ENCODE data around the gene ADCY5. TPM values are rescaled to one million over a fixed set of nuclear protein-coding genes. Genes with fewer than 3 reads are reported as not detected.

Gene ADCY5
- total and polyA plus RNA-seq, 2 donors from 2014 or later: 7.1 to 33.6 TPM

DNA sequence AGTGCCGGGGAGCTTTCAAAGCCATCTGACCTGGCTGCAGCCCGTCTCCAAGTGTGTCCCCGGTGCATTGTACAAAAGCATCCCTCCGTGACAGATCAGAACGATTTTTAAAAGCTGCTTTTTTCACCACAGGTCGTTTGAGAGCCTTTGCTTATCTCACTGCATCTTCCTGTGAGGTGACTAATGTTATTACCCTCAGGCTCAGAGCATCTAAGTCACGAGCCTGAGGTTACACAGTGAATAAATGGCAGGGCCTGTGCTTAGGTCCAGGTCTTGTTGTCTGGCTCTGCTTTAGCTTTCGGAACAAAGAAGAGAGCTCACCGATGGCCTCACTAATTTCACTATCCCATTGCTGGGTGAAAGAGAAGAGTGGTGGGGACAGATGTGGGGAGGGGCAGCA is 163.8 kb downstream of the ADCY5 start:
- Histone ChIP-seq H3K9me3 (ENCODE audit: control insufficient read depth in 2 of 3, insufficient read depth in 1 of 3, low read length in 3 of 3) (no peaks in the 10 kb centered on the region), H3K27me3 (ENCODE audit: control insufficient read depth, insufficient read depth, low read length) (no peaks in the 10 kb centered on the region), H3K36me3 (ENCODE audit: control insufficient read depth in 2 of 3, insufficient read depth in 3 of 3, low read length in 3 of 3) (peaks cover 0 to 6% (median 2%) of the 10 kb centered on the region in 3 donors), H3K27ac (ENCODE audit: low read depth in 2 of 2, low read length in 2 of 2) (no peak overlapping the region), H3K4me3 (ENCODE audit: low read length in 3 of 3) (no peak overlapping the region), H3K4me1 (ENCODE audit: control insufficient read depth in 2 of 3, insufficient read depth in 2 of 3, low read depth in 1 of 3, low read length in 3 of 3) (no peaks in the 10 kb centered on the region), H3K9ac (ENCODE audit: low read length in 3 of 3) (no peak overlapping the region)
- FAIRE-seq (no peak), DNase-seq (no peak)
- TF ChIP-seq, protein P1, sequence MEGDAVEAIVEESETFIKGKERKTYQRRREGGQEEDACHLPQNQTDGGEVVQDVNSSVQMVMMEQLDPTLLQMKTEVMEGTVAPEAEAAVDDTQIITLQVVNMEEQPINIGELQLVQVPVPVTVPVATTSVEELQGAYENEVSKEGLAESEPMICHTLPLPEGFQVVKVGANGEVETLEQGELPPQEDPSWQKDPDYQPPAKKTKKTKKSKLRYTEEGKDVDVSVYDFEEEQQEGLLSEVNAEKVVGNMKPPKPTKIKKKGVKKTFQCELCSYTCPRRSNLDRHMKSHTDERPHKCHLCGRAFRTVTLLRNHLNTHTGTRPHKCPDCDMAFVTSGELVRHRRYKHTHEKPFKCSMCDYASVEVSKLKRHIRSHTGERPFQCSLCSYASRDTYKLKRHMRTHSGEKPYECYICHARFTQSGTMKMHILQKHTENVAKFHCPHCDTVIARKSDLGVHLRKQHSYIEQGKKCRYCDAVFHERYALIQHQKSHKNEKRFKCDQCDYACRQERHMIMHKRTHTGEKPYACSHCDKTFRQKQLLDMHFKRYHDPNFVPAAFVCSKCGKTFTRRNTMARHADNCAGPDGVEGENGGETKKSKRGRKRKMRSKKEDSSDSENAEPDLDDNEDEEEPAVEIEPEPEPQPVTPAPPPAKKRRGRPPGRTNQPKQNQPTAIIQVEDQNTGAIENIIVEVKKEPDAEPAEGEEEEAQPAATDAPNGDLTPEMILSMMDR (IDR thresholded peaks at IDR 0.05; ENCODE audit: borderline replicate concordance, extremely low read depth, insufficient read depth): no peak
- intact Hi-C loops (cut with DNase I): no loop called here

DNA sequence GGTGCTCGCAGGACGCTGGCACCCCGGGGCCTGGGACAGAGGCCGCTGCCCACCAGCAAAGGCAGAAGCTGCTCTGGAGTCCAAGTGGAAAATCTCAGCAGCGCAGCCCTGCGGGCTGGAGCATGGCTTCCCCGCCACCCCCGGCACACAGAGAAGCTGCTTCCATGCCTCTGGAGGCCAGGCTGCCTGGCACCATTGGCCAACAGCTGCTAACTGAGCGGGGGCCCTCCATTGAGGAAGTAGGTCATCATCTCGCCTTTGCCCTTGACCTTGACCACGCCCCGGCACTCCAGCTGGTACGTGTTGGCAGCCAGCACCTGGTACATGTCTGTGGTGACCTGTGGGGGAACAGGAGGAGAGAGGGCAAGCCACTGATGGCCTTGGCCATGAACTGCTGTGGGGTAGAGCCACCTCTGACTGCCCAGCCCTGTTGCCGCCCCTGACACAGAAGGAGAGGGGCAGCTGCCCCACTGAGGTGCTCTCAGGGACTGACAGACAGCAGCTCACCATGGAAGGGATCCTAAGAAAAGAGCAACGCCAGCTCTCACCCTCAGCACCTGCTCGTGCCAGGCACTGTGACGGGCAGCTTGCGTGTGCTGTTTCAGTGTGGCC is 164.4 kb downstream of the ADCY5 start:
- no peaks in the 10 kb centered on the region for H3K4me1 ChIP-seq (ENCODE audit: control insufficient read depth in 2 of 3, insufficient read depth in 2 of 3, low read depth in 1 of 3, low read length in 3 of 3)
- peaks cover 0 to 2% (median under 1%) of the 10 kb centered on the region in 3 donors for H3K36me3 ChIP-seq (ENCODE audit: control insufficient read depth in 2 of 3, insufficient read depth in 3 of 3, low read length in 3 of 3)
- no peaks in the 10 kb centered on the region for H3K9me3 ChIP-seq (ENCODE audit: control insufficient read depth in 2 of 3, insufficient read depth in 1 of 3, low read length in 3 of 3)
- no peak overlapping the region for H3K27ac ChIP-seq (ENCODE audit: low read depth in 2 of 2, low read length in 2 of 2)
- peak in 2 of 5 donors; percentile 7 to 23 for DNase-seq
- TF ChIP-seq, protein P1 (IDR thresholded peaks at IDR 0.05; ENCODE audit: borderline replicate concordance, extremely low read depth, insufficient read depth): no peak
- no peak overlapping the region for H3K9ac ChIP-seq (ENCODE audit: low read length in 3 of 3)
- H3K27me3 ChIP-seq (ENCODE audit: control insufficient read depth, insufficient read depth, low read length): no peaks in the 10 kb centered on the region
- FAIRE-seq: no peak
- H3K4me3 ChIP-seq (ENCODE audit: low read length in 3 of 3): no peak overlapping the region
- intact Hi-C loops (cut with DNase I): no loop called here

DNA sequence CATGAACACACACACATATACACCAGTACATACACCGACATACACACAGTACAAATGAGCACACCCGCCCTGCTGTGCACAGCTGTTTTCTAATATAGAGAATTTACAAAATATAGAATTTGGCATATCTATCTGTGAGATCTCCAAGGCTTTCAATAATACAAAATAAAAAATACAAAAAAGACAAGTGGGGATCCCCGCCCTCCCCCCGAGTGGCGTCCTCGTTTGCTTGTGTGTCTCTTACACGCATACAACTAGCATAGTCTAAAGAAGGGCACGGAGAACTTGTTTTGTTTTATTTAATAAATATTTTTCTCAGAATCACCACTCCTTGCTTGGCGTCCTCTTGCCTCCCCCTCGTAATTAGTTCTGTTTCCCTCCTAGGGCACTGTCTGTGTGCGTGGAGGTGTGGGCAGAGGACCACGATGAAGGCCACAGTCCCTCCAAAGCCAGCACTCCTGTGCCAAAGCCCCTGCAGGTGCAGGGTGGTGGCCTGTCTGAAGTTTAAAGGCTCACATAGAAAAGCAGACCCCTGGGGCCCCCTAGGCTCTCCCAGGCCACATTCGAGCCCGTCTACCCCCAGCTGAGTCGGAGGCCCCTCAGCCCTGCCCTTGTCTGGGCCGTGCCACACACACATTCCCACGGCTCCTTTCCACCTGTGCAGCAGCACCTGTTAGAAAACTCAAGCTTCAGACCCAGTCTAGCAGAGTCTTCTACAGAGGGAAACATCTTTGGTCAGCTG is 165.1 kb downstream of the ADCY5 start:
- FAIRE-seq: no peak
- Histone ChIP-seq H3K27ac (ENCODE audit: low read depth in 2 of 2, low read length in 2 of 2) (no peak overlapping the region), H3K9ac (ENCODE audit: low read length in 3 of 3) (no peak overlapping the region), H3K4me1 (ENCODE audit: control insufficient read depth in 2 of 3, insufficient read depth in 2 of 3, low read depth in 1 of 3, low read length in 3 of 3) (no peaks in the 10 kb centered on the region), H3K4me3 (ENCODE audit: low read length in 3 of 3) (no peak overlapping the region), H3K27me3 (ENCODE audit: control insufficient read depth, insufficient read depth, low read length) (no peaks in the 10 kb centered on the region), H3K9me3 (ENCODE audit: control insufficient read depth in 2 of 3, insufficient read depth in 1 of 3, low read length in 3 of 3) (no peaks in the 10 kb centered on the region), H3K36me3 (ENCODE audit: control insufficient read depth in 2 of 3, insufficient read depth in 3 of 3, low read length in 3 of 3) (peaks cover 0 to 2% (median 0%) of the 10 kb centered on the region in 3 donors)
- peak in 1 of 5 donors; percentile 4 for DNase-seq
- TF ChIP-seq, protein P1 (IDR thresholded peaks at IDR 0.05; ENCODE audit: borderline replicate concordance, extremely low read depth, insufficient read depth): no peak
- intact Hi-C loops (cut with DNase I): no loop called here
